NCI-H345 treated with DMSO at 0.1 percent for 48 hours (cell line): ENCODE measurements around the gene PCBP3.
A peak's percentile ranks its signal among the peaks of the same experiment; 100 is the strongest.
"Not testable (repeated sequence)": the region's sequence is repeated elsewhere in the genome, so short reads cannot be mapped to it uniquely, and the experiment has no call there.

Source experiments
- DNase-seq: peaks from one replicate; lab custom pipeline; 2025; ENCODE audit not compliant: unreplicated experiment; lab: John Stamatoyannopoulos, UW

PCBP3 gene

DNA sequence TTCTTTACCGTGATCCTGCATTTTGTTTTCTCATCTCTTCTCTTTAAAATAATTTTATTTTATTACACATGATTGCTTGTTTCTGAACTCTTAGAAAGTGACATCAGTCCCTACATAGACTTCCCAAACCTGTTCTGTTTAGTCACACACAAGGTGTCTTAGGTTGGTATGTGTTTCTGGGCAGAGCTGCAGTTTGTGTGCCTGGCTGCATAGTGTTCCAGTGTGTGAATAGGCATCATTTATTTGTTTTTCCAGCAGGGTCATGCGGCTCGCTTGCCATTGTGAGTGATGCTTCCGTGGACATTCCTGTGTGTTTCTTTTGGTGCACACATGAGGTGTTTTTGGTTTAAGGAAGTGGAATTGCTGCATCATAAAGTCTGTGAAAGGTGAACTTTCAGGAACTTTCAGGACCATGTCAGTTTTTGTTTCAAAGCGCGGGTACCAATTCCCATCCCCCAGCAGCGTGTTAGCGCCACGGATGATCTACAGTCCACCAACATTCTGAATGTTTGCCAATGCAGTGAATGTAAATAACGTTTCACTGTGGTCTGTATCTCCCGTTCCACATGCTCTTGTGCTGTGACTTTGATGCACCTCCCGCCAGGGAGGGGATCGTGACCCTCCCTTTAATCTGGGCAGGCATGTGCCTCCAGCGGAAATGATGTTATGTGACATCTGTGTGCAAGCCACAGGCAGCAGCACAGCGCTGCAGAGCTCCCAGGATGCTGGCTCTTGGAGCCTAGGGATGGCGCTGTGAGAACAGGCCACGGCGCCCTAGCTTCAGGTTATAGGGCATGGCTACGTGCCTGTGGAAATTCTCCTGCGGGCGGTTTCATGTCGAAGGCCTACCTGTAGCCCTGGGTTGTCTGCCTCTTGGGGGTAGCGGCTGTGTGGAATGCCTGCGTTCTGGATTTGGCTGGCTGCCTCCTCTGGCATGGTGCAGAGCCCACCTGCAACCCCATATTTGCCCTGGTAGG lies 193.5 kb downstream of the PCBP3 start:
- no peak for DNase-seq

DNA sequence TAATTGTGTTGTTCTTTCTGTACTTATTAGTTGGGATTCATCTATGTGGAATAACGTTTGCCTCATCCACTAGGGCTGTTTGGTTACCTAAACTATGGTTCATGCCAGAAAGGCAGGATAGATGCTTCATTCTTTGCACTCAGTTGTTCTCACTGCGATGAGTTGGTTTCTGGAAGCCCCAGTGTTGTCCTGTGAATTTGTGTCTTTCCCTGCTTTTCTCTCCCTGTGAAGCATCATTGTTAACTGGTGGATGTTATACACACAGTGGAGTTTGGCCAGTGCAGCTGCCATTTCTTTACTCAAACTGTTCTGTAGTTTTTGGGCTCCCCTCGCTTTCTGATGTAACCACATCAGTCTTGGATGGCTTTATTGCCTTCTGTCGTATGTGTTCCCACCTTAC lies 194.4 kb downstream of the PCBP3 start:
- DNase-seq, result no peak

DNA sequence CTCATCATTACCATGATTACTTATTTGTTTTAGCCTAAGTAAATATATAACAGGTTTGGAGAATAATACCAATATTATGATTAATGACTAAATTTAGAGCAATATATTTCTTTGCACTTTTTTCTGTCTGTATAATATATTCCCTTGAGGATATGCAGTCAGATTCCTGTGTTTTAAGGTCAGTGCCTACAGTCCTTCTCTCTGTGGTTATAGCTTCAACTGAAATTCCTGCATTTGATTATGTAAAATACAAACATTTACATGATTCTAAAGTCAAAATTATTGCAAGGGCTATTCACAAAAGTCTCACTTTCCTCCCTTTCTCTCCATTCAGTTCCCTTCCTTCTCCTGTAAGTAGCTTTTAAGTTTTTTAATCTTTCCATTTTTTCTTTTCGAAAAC lies 195.1 kb downstream of the PCBP3 start:
- DNase-seq, result no peak

DNA sequence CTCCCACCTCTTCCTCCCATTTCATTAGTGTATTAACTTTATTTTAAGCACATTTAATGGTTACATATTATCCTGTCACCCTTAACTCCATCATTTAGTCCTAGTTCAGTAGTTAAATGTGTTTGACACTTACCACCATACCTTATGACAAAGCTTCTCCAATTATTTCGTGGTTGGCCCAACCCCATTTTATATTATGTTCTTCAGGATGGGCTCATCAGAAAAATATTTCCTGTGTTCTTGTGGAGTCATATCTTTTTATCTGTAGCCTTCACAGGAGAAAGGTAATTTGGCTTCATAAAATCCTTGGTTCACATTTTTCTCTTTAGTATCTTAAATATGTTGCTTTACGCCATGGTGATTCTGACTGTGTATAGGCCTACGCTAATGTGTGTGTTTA lies 195.7 kb downstream of the PCBP3 start:
- no peak for DNase-seq

DNA sequence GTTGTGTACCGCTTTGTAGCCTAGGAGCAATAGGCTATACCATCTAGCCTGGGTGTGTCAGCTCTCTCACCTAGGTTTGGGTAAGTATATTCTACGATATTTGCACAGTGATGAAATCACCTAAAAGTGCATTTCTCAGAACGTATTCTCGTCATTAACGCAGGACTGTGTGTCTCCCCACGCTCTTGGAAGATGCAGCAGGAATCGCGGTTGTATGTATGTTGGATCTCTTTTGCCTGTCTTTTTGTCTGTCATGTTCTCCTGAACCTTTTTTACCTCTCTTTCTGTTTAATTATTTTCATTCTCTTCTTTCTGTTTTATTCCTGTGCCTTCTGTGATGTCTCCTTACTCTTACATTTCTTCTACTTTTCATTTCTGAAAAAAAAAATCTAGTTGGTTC lies 197.5 kb downstream of the PCBP3 start:
- DNase-seq, result no peak

DNA sequence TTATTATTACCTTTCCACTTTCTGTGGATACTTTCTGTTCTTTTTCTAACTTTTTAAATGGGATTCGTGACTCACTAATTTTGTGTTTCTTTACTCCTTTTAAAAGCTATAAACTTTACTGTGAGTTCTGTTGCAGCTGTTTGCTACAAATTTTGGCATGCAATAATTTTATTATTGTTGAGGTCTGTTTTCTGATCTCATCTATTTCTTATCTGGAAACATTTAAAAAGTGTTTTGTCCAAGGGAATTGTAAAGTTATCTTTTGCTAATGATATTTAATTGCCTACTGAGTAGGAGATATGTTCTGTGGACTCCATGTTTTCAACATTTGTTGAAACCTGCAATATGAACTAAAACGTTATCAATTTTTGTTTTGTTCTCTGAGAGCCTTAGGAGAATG lies 199.9 kb downstream of the PCBP3 start:
- no peak for DNase-seq

DNA sequence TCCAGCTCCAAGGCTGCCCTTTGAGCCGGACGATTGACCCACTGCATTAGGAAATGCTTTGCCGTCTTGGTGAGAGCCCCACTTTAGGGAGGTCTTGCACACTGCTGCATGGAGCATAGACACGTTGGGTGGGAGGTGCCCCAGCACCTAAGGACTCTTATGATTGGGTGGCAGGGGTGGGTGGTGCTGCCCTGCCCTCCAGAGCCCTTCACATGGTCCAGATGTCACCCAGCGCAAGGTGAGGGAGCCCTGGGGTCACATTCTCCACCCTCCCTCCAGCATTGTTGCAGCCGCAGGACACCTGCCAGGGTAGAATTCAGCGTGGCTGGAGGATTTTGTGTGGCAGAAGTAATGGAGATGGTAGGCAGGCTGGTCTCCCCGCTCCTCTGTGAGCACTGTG lies 200.7 kb downstream of the PCBP3 start:
- no peak for DNase-seq

- DNase-seq, result no peak
Observed at GRCh38 chr21:45845063-45845769, 201.7 kb downstream of the PCBP3 start.

- DNase-seq, result no peak
Observed at GRCh38 chr21:45845770-45846090, 202.2 kb downstream of the PCBP3 start.

DNA sequence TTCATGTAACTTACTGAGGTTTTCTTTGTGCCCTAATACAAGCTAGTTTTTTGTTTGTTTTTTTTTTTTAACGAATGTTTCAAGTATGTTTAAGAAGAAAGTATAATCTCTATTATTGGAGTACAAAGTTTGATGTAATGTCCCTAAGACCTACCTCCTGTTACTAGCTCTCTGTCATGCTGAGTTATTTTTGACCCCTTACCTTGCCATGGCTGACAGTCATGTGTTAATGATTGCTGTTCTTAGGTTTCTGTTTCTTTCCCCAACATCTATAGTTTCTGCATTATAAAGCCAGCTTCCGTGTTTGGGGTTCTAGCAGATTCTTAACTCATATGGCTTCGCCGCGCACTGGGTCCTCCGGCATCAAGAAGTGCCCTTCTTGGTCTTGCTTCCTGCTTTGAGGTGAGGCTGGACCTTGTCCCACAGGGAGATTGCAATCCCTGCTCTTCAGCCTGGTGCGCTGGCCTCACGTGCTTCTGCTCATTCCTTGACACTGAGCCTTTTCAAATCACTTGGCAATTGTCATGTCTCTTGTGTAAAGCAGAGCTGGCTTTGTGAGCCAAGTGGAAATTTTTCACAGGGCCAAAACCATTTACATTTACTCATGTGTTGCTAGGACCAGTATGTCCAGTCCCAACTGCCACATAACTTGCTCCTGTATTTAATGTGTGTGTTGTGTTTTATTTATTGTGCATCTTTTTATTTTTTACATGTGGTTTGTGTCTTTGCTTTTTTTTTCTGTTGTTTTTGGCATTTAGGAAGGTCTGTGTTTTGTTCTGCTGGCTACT lies 203.0 kb downstream of the PCBP3 start:
- DNase-seq, result no peak

- no peak for DNase-seq
Observed at GRCh38 chr21:45847870-45848269, 204.3 kb downstream of the PCBP3 start.

DNA sequence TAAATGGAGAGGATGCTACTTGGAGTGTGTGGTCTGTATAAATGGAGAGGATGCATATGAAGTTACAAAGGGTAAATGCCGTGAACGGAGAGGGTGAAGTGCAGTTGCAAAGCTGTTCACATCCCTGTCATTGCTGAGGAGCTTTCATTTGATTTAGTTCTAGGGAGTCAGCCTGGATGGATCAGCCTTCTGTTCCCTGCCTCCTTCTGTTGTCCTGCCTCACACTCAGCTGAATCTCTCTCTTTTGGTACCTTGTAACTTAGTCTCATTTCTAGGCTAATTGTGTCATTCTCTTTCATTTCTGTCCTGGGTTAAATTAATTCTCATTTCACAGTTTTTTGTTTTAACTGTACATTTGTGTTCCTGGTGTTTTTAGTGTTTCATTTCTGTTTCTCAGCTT lies 204.8 kb downstream of the PCBP3 start:
- no peak for DNase-seq

- no peak for DNase-seq
Observed at GRCh38 chr21:45848805-45849204, 205.3 kb downstream of the PCBP3 start.

DNA sequence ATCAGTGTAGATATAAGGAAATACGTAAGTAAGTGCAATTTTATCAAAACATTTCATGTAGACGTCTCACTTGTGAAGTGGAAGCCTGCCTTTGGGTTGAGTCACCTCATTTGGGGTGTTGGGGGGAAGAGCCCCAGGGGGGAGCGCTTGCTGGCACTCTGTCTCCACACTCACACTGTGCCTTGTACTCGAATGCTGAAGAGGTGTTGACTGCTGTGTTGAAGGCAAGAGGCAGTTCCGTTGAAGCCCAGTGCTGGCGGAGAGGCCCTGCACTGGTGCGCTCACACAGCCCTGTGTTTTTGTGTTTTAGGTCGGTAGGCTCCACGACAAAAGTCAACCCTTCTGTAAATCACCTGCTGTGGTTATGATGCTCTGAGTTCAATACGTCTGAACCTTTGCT lies 206.1 kb downstream of the PCBP3 start:
- DNase-seq, result no peak

DNA sequence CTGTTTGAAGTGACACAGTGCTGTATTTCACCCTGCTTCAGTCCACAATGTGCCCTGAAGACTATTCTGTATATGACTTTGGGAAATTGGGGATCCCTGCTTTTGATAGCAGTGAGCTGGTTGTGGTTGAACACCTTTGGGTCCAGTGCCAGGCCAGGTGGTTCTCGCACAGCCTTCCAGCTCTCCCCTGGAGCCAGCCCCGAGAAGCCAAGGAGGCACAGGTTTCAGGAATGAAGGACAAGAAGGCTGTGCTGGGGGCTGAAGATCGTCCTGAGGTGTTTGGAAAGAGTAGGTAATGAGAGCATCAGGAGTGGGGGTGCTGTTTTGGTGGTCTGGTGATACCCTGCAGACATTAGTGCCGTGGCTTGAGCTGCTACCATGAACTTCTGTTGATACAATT lies 206.7 kb downstream of the PCBP3 start:
- DNase-seq, result no peak

DNA sequence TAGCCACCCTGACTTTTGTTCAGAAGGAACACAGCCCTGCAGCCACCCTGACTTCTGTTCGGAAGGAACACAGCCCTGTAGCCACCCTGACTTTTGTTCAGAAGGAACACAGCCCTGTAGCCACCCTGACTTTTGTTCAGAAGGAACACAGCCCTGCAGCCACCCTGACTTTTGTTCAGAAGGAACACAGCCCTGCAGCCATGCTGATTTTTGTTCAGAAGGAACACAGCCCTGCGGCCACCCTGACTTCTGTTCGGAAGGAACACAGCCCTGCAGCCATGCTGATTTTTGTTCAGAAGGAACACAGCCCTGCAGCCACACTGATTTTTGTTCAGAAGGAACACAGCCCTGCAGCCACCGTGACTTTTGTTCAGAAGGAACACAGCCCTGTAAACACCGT lies 208.9 kb downstream of the PCBP3 start:
- DNase-seq, result not testable (repeated sequence)

DNA sequence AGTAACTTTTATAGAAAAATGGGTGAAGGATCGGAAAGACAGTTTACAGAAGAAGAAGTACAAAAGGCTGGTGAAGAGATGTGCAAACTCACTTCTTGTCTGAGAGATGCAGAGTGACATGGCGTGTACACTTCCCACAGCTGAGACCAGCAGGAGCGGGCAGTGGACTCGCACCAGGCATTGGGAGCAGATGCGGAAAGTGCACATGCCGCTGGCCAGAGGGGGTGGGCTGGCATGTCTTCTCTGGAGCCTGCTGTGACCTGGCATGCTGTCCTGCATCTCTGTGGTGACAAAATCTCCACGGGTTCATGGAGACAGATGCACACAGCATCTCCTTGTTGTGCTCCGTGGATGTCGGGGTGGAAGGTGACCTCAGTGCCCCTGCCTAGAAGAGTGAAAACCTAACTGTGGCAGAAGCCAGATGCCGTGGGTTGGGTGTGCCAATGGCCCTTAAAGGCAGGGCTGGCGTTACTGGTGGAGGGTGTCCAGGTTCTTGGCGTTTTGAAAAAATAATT lies 209.4 kb downstream of the PCBP3 start:
- no peak for DNase-seq

- peak; percentile 8 for DNase-seq
Observed at GRCh38 chr21:45853703-45854342, 210.3 kb downstream of the PCBP3 start.

DNA sequence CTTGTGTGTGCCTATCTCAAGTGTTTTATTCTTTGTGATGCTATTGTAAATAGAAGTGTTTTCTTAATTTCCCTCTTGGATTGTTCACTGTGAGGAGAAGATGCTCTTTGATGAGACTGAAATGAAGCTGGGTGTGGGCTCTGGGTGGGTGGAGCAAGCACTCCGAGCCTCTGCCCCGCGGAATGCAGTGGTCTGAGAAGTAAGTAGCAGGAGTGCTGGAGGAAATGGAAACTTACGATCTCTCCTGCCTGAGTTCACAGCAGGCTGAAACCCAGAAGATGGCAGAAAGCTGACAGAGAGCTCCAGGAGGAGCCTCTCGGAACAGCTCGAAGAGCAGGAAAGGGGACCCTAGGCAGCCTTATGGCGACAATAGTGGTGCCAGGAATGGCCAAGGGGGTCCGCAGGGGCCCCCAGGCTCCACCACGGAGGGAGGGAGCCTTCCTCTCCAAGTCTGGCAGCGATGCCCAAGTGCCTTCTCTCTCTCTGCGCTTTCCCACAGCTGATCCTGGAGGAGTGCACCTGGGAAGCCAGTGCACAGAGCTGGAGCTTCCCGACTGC lies 211.2 kb downstream of the PCBP3 start:
- DNase-seq, result no peak

DNA sequence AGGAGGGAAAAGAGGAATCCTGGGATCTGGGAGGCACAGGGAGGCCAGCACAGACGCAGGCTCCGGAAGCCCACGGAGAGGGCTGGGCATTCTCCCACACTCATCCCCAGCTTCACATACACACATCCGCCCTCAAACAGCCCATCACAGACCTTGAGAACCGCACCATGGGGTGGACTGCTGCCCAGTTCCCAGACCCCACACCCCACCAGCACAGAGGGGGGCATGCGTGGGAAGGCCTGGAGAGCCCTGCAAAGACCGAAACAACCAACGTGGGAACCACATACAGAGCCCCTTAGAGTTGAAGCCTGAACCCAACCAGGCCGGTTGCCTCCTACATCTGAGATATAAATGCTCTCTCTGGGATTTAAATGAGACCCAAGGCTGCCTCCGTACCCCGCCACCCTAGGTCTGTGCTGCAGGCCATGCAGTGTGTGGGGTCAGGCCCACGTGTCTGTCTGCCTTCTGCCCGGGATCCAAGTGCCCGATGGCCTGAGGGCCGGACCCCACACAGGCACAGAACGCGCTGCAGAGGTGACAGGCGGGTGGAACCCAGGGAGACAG lies 211.8 kb downstream of the PCBP3 start:
- DNase-seq, result no peak
